ENCODE results near the gene AGBL3.
"Not testable (repeated sequence)": the region's sequence is repeated elsewhere in the genome, so short reads cannot be mapped to it uniquely, and the experiment has no call there.

AGBL3 gene

GRCh38 chr7:134963036-134963435, 23.3 kb upstream of the AGBL3 start:
- no peak for DNase-seq (ENCODE audit: low spot score)

GRCh38 chr7:134966691-134967090, 19.6 kb upstream of the AGBL3 start:
- DNase-seq (ENCODE audit: low spot score): no peak

- no peak for DNase-seq (ENCODE audit: low spot score)
These were observed 18.2 kb upstream of the AGBL3 start for GRCh38 chr7:134968110-134968509.

DNA sequence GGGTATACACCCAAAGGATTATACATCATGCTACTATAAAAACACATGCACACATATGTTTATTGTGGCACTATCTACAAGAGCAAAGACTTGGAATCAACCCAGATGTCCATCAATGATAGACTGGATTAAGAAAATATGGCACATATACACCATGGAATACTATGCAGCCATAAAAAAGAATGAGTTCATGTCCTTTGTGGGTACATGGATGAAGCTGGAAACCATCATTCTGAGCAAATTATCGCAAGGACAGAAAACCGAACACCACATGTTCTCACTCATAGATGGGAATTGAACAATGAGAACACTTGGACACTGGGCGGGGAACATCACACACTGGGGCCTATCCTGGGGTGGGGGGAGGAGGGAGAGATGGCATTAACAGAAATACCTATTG, 4.7 kb upstream of the AGBL3 start:
- DNase-seq (ENCODE audit: low spot score): not testable (repeated sequence)

GRCh38 chr7:134985894-134986362, 380 bp upstream of the AGBL3 start:
- no peak for DNase-seq (ENCODE audit: low spot score)

- no peak for DNase-seq (ENCODE audit: low spot score)
These were observed 1.9 kb downstream of the AGBL3 start for GRCh38 chr7:134988161-134988560.

- no peak for DNase-seq (ENCODE audit: low spot score)
These were observed 5.4 kb downstream of the AGBL3 start for GRCh38 chr7:134991469-134992339.

GRCh38 chr7:134992626-134993179, 6.4 kb downstream of the AGBL3 start:
- DNase-seq (ENCODE audit: low spot score): no peak

- DNase-seq (ENCODE audit: low spot score): no peak
These were observed 7.7 kb downstream of the AGBL3 start for GRCh38 chr7:134993877-134994456.

DNA sequence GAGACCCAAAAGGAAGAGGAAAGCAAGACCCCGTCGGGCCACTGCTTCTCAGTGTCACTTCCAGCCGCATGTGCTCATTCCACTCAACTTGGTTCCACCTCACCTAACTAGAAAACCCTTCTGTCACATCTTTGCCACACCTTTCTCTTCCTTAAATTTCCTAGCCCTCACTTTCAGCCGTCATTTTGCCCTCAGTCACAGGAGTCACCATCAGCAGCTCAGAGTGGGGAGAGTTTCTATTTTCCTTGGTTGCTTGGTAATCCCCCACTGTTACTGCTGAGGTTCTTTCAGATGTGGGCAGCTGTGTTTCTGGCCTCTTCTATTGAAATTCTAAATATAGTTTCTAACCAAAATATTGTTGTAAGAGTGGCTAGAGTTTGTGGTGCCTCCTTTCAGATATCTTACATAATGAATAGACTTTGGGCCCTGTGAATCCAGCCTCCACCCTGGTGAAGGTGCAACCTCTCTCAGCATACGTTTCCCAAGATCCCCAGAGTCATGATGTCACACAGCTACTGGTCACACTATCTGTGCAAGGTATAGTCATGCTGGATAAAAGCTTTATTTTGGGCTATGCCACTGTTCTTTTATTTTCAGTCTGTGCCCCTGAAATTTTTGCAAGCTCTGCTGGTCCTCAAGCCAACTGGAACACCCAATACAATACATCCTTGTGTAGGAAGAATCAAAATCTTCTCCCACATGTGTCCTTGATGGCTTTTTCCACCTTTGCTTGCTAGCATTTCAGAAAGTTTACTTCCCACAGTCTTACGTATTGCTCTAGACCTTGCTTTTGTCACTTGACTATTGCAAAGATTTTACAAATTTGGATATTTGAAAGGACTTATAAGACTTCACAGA, 9.2 kb downstream of the AGBL3 start:
- DNase-seq (ENCODE audit: low spot score): no peak

DNA sequence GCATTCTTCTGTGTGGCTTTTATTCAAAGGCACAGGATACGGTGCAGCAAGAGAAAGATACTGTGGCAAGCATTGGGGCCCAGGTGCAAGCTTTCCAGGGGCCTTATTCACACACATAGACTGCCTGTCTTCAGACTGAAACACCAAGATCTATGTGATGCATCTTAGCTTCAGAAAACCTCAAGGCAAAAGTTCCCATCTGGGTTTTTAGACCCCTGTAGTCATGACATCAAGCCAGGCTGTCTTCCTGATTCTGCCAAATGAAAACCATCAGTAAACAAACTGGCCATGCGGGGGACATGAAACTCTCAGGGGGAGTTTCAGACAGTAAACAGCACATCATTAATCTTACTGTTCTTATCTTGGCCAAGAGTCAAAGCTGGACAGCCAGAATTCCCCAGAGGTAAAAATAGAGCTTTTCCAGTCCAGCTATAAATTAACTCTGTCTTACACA, 9.8 kb downstream of the AGBL3 start:
- DNase-seq (ENCODE audit: low spot score): no peak

- DNase-seq (ENCODE audit: low spot score): no peak
These were observed 11.0 kb downstream of the AGBL3 start for GRCh38 chr7:134997214-134997885.

DNA sequence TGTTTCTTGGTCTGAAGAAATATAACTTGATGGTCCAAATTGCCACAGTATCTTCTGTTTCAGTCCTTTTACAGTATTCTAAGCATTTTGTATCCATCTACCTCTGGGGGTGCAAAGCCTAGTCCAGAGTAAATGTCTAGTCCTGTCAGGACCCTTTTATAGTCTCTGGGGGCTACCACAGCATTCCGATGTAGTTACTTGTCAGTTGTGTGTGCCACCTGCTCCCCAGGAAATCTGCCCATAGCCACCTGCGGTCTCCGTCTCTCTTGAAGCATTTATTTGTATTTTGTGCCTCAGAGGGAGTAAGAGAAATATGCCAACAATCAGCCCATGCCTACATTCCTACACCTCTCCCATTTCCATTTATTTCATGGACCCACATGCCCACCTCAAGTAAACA, 12.8 kb downstream of the AGBL3 start:
- no peak for DNase-seq (ENCODE audit: low spot score)

DNA sequence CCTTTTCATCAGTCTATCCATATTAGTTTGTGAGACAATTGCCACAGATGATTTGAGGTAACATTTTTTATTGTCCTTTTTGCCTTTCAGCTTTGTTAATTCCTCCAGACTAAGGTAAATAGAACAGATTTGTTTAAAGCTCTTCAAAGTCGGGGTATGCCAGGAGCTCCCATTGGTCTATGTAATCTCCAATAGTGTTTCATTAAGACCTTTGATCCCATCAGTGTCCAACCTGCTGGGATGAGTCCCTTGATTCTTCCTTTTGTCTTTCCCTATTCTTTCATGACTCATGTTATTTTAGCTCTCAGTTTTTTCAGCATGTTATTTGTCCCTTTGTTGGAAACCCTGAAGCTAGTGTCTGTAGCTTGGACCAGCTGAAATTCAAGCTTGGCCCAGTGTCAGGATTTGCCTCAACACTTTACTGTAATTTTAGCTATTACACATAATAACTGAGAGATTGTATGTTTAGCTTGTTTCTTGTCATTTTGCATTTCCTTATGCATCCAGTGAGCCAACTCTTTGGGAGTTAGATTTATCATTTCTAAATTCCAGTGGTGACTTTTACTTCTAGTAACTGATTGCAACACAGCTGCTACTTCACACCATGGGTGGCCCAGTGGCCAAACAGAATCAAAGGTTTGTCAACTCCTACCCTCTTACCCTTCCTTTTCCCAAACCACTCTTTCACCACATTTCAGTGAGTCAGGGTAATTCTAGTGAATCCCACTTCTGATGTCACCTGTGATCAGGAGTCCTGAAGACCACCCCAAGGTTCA, 15.3 kb downstream of the AGBL3 start:
- no peak for DNase-seq (ENCODE audit: low spot score)

- no peak for DNase-seq (ENCODE audit: low spot score)
These were observed 25.9 kb downstream of the AGBL3 start for GRCh38 chr7:135012229-135012628.

DNA sequence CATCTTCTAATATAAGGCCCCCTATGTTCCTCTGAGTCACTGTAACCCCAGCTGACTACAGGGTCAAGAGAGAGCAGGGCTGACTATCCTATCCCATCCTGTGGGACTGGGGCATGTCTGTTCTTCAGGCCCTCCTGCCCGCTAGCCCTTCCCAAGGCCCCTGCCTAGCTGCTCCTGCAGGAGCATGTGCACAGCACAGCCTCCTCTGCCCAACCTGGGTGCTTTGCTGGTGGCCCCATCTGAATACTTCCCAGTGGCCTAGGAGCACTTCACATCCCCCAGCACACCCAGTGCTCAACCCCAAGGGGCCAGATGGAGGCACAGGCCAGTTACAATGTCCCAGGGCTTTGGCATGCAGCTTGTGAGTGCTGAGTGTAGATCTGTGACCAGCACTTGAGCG, 37.3 kb downstream of the AGBL3 start:
- DNase-seq (ENCODE audit: low spot score): no peak

DNA sequence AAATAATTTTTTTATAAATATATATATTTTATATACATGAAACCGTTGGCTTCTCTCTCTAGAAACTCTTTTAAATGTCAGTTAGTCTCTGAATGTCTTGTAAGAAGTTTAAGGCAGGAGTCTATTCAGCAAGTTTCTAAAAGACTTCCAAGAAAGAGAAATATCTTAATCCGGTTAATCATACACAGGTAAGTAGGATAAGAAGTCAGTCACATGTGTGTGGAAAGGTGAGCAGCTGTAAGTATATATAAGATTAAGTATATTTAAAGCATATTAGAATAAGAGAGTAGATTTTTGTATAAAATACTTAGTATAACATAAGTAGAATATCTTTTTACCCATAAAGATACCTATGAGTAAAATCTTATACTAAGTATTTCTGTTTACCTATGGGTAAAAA, 48.9 kb downstream of the AGBL3 start:
- DNase-seq (ENCODE audit: low spot score): no peak

- not testable (repeated sequence) for DNase-seq (ENCODE audit: low spot score)
These were observed 80.7 kb downstream of the AGBL3 start for GRCh38 chr7:135067017-135067416.

- no peak for DNase-seq (ENCODE audit: low spot score)
These were observed 87.8 kb downstream of the AGBL3 start for GRCh38 chr7:135074096-135074495.

GRCh38 chr7:135074531-135074930, 88.2 kb downstream of the AGBL3 start:
- DNase-seq (ENCODE audit: low spot score): no peak

DNA sequence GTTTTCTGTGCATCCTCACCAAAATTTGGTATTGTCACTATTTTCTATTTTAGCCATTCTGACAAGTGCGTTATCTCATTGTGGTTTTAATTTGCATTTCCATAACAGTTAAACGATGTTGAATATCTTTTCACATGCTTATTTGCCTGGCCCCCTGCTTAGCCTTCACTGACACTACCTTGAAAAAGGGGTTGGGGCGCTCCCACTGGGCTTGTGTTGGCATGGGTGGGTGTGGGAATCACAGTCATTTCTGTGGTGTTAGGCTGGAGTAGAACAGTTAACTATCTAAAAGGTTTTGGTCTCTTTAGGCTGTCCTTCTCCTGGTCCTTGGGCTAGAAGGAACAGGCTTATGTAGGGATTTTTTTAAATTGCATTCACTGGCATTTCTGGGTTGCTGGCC, 89.4 kb downstream of the AGBL3 start:
- no peak for DNase-seq (ENCODE audit: low spot score)
